Mesenteric fat pad (tissue), 1 donor: ENCODE data around the gene GALK1. TPM values are rescaled to one million over a fixed set of nuclear protein-coding genes. Genes with fewer than 3 reads are reported as not detected.
A peak's percentile ranks its signal among the peaks of the same experiment; 100 is the strongest.
"Not testable (repeated sequence)": the region's sequence is repeated elsewhere in the genome, so short reads cannot be mapped to it uniquely, and the experiment has no call there.

Source experiments
- DNase-seq: peaks from one replicate; pipeline ENCODE4 v3.0.0-alpha.2; 2020; ENCODE audit warnings: low spot score
- total RNA-seq: library from RNA; stranded (reverse); fragmentation: NEBNext Ultra II Directional; extraction: Animal tissue kit (Norgen Biotek cat#: 25700); gene quantifications from one replicate; pipeline ENCODE4 v1.2.1, GENCODE V29; 2021
- donor health status: DM: yes; HTN: yes; CAD: no.

The GALK1 gene
- total RNA-seq, 1 donor from 2014 or later, result 26.4 TPM

GRCh38 chr17:75784473-75785015, 19.6 kb upstream of the GALK1 start, which contains the start of gene UNK:
TSS of gene UNK (plus strand) at chr17:75784806. CDS start at chr17:75784881, 75 bp downstream.
- DNase-seq, result peak; percentile 98

- peak; percentile 79 for DNase-seq
These were observed 18.9 kb upstream of the GALK1 start for GRCh38 chr17:75783803-75784472.

- DNase-seq, result no peak
These were observed 18.2 kb upstream of the GALK1 start for GRCh38 chr17:75783069-75783783.

GRCh38 chr17:75779987-75780889, 15.2 kb upstream of the GALK1 start:
- DNase-seq, result no peak

GRCh38 chr17:75779250-75779986, 14.4 kb upstream of the GALK1 start:
- DNase-seq, result peak; percentile 99

- peak; percentile 91 for DNase-seq
These were observed 13.9 kb upstream of the GALK1 start for GRCh38 chr17:75778861-75779249.

GRCh38 chr17:75778066-75778860, 13.3 kb upstream of the GALK1 start:
- DNase-seq, result not testable (repeated sequence)

GRCh38 chr17:75777296-75777922, 12.4 kb upstream of the GALK1 start:
- DNase-seq, result no peak

- DNase-seq, result peak; percentile 24
These were observed 11.6 kb upstream of the GALK1 start for GRCh38 chr17:75776386-75777295.

- peak; percentile 86 for DNase-seq
These were observed 10.1 kb upstream of the GALK1 start for GRCh38 chr17:75774991-75775668.

- peak; percentile 62 for DNase-seq
These were observed 9.5 kb upstream of the GALK1 start for GRCh38 chr17:75774471-75774990.

- DNase-seq, result peak; percentile 86
These were observed 8.9 kb upstream of the GALK1 start for GRCh38 chr17:75773808-75774470.

GRCh38 chr17:75773121-75773807, 8.3 kb upstream of the GALK1 start:
- DNase-seq, result peak; percentile 83

- peak; percentile 33 for DNase-seq
These were observed 6.6 kb upstream of the GALK1 start for GRCh38 chr17:75771334-75772281.

GRCh38 chr17:75769536-75769935, 4.5 kb upstream of the GALK1 start:
- no peak for DNase-seq
